ENCODE results near the gene PLET1.

Gene PLET1

GRCh38 chr11:112237451-112237850 lies 23.2 kb downstream of the PLET1 start:
- no peak for DNase-seq

DNA sequence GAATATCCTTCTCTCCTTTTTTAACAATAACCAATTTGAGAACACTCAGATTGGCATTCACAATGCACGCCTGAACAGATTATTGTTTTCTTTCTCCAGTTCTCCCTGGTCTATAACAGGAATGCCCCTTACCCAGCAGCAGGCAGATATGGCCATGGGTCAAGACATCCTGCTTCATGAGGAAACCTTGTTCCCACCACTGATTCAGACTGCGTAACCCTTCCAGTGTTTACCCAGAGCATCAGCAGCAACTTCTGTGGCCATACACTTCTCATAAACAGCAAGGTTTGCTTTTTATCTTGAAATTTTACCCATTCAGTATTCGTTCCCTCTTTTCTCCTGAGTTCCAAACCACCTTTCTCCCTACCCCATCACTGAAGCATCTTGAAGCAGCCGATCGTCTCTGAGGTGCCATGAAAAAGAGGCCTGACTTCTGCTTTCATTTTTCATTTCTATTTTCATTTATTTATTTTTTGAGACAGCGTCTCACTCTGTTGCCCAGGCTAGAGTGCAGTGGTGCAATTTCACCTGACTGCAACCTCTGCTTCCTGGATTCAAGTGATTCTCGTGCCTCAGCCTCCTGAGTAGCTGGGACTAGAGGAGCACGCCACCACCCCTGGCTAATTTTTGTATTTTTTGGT lies 24.8 kb downstream of the PLET1 start:
- no peak for DNase-seq

DNA sequence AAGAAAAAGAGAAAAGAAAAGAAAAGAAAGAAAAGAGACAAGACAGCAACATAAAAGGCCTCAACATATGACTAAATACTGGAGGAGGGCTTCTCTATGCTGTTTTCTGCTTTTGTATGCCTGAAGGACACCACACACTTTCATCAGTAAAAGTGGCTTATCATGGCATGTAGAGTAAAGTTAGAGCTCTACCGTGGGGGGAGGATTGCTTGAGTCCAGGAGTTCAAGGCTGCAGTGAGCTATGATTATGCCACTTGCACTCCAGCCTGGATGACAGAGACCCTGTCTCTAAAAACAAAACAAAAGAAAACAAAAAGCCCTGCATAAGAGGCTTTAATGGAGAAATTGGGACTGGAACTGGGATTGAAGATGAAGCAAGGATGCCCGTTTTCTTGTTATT lies 28.7 kb downstream of the PLET1 start:
- DNase-seq: no peak

GRCh38 chr11:112229746-112230433 lies 30.8 kb downstream of the PLET1 start:
- DNase-seq: no peak

DNA sequence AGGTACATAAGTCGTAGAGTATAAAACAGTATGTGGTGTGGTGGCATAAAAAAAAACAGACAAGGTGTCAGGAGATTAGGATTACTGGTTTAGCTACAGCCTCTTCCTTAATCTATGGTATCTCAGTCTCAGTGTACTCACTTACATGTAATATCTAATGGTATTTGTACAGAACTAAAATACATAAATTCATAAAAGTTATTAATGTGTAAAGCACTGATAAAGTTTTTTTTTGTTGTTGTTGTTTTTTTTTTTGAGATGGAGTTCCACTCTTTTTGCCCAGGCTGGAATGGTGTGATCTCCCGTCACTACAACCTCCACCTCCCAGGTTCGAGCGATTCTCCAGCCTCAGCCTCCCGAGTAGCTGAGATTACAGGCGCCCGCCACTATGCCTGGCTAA lies 31.5 kb downstream of the PLET1 start:
- DNase-seq: no peak

GRCh38 chr11:112228706-112229105 lies 32.0 kb downstream of the PLET1 start:
- DNase-seq: no peak

DNA sequence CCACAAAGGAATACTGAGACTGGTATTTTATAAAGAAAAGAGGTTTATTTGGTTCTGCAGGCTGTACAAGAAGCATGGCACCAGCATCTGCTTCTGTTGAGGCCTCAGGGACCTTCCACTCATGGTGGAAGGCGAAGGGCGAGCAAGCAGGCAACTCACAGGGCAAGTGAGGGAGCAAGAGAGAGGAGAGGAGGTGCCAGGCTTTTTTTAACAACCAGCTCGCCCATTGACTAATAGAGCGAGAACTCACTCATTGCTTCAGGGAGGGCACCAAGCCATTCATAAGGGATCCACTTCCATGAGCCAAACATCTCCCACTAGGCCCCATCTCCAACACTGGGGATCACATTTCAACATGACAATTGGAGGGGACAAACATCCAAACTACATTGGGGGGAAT lies 33.2 kb downstream of the PLET1 start:
- no peak for DNase-seq

- DNase-seq: no peak
Observed at GRCh38 chr11:112226831-112227401, 33.7 kb downstream of the PLET1 start.

DNA sequence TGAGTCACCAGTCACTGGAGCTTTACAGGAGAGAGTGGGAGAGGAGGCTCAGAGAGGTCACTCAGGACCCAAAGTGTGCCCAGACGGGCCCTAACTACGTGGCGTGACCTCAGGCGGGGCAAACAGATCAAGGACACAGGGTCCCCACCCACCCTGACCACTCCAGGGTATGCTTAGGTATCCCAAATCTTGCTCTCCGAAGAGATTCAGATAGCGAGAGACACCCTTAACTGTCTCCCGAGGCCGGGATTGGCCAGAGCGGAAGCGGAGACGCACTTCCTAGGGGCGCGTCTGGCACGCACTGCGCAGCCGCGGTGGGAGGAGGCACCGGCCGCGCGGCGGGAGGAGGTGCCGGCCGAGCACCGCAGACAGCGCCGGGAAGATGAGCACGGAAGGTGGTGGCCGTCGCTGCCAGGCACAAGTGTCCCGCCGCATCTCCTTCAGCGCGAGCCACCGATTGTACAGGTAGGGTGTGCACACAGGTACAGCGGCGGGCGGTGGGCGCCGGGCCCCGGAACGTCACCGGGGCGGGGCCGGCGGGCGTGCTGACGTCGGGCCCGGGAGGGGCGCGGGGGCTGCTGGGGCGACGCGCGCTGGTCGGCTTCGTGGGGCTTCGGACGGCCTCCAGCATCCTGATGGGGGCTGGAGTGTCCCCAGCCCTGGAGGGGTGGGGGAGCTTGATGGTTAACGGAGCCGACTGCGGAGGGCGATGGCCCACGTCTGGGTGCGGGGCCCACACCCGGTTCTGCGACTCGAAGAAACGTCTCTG lies 34.4 kb downstream of the PLET1 start, which contains the start of gene PTS:
Gene PTS, plus strand, starts transcription at position 367 of the 769 bp plus-strand sequence. Its CDS starts 16 bp downstream, at position 383.
- peak; percentile 36 for DNase-seq

GRCh38 chr11:112225753-112226061 lies 35.0 kb downstream of the PLET1 start:
- DNase-seq: no peak

- no peak for DNase-seq
Observed at GRCh38 chr11:112223754-112224532, 36.7 kb downstream of the PLET1 start.

DNA sequence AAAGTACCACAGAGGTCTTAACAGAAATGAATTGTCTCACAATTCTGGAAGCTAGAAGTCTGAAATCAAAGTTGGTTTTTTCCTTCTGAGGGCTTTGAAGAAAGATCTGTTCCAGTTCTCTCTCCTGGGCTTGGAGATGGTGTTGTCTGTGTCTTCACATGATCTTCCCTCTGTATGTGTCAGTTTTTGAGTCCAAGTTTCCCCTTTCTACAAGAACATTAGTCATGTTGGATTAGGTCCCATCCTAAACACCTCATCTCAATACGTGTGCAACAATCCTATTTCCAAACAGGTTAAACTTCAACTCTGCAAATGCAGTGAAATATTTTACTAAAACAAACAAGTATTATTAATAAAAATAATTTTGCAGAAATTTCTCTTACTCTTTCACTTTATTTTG lies 37.5 kb downstream of the PLET1 start:
- DNase-seq: no peak

GRCh38 chr11:112222303-112222702 lies 38.4 kb downstream of the PLET1 start:
- no peak for DNase-seq

GRCh38 chr11:112221274-112221835 lies 39.3 kb downstream of the PLET1 start:
- DNase-seq: no peak

DNA sequence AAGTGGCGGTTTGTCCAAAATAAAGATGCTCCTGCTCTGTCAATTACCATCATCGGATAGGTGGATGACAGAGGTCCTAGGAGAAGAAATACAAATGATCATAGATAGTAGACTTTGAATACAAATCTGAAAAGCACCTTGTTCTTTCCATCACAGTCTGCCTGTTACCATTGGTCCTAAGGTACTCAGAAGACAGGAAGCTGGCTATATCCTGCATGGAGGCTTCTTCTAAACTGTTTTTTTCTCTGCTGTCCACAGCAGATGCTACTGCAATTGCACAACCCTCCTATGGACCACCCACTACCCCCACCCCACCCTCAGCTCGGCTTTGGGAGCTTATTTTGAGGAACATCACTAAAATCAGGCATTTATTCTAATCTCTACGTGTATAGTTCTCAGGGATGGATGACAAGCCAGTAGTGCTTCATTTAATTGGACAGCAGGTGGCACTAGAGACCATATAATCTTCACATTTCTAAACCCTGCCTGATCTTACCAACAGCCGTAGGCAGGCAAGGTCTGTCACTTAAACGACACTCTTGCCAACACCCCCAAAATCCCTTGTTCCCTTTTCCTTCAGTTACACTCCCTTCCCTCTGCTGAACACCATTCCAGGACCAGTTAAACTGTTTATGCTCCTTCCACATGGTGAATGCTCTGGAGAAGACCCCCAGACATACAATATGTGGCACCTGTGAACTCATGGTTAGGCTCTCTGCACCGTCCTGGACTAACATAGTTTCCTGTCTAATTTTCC lies 41.0 kb downstream of the PLET1 start:
- no peak for DNase-seq

DNA sequence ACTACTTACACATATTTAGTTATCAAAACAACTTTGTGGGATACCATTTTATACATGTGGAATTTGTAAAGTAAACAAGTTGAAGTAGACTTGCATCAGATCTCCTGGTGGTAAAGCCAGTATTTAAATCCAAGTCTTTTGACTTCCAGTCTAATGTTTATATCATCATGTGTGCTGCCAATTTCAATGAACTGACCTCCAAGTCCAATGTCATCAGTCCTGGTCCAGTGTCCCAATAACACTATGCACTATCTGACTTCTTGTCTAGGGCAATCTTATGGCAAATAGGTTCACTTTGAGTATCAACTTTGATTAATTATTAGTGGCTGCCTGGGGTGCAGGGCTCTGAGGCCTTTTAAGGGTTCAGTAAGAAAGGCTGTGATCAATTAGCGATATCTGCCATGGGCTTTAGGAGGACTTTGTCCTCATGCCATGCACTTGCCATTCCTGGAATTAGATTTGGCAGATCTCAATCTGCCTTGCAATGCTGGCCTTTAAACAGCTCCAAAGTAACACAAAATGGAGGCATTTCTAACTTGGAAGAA lies 44.0 kb downstream of the PLET1 start:
- no peak for DNase-seq

DNA sequence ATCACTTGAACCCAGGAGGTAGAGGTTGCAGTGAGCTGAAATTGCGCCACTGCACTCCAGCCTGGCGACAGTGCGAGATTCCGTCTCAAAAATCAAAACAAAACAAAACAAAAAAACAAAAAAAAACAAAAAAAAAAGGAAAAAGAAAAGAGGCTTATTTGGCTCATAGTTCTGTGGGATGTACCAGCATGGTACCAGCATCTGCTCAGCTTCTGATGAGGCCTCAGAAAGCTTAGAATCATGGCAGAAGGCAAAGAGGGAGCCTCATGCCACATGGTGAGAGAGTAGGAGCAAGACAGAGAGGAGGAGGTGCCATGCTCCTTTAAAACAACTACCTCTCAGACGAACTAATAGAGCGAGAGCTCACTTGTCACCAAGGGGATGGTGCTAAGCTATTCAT lies 45.0 kb downstream of the PLET1 start:
- no peak for DNase-seq

GRCh38 chr11:112213753-112214152 lies 46.9 kb downstream of the PLET1 start:
- DNase-seq: no peak

GRCh38 chr11:112212710-112213109 lies 48.0 kb downstream of the PLET1 start:
- DNase-seq: no peak

GRCh38 chr11:112212290-112212689 lies 48.4 kb downstream of the PLET1 start:
- DNase-seq: no peak

DNA sequence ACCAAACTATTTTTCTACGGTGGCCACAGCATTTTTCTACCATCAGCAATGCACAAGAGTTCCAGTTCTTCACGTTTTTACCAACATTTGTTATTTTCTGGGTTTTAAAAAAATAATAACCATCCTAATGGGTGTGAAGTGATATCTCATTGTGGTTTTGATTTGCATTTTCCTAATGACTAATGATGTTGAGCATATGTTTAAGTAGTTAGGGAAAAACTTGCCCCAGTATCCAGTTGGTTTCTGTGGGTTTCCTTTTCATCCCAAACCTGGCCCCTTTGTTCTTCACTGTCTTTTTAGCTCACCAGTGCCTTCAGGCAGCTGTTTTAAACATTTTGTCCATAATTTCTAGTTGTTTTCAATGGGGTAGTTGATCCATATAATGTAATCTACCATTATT lies 49.1 kb downstream of the PLET1 start:
- DNase-seq: no peak

DNA sequence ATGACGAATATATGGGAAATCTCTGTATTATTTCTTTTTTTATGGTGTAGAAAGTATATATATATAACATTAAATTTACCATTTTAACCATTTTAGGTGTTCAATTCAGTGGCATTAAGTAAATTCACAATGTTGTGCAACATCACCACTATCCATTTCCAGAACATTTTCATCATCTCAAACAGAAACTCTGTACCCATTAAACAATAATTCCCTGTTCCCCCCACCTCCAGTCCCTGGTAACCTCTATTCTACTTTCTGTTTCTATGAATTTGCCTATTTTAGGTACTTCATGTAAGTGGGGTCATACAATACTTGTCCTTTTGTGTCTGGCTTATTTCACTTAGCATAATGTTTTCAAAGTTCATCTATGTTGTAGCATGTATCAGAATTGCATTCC lies 49.8 kb downstream of the PLET1 start:
- DNase-seq: no peak
